H1 (cell line): ENCODE measurements around the gene SLC6A20. TPM values are rescaled to one million over a fixed set of nuclear protein-coding genes. Genes with fewer than 3 reads are reported as not detected.

ENCODE experiments used
- CHD1 ChIP-seq: IDR thresholded peaks from 2 replicates; pipeline ENCODE4 v1.6.1; 2012; ENCODE audit warnings: low read depth, low read length, improper control_type of control experiment
- MAFK ChIP-seq: IDR thresholded peaks from 2 replicates; pipeline ENCODE4 v1.6.1; 2012; ENCODE audit warnings: low read depth, mild to moderate bottlenecking, improper control_type of control experiment, low read length
- SIN3A ChIP-seq, 2 experiments: IDR thresholded peaks in 1 of 2; conservative IDR thresholded peaks in 1 of 2; 2 replicates each; pipeline ENCODE4 v1.6.1; 2011 to 2012; ENCODE audit warnings: low read length in 2 of 2, improper control_type of control experiment in 1 of 2, low read depth in 1 of 2, mild to moderate bottlenecking in 1 of 2
- polyA plus RNA-seq, 7 experiments: library from polyadenylated mRNA; depleted of rRNA in 3 of 7; stranded (reverse) in 5 of 7; unstranded in 2 of 7; fragments of >200 nt in 5 of 7; fragments of 200-250 nt in 2 of 7; gene quantifications; 1 replicate in 5 of 7; 2 replicates in 1 of 7; 4 replicates in 1 of 7; pipeline versions ENCODE4 v1.2.1 to v1.2.3, GENCODE V29; 2011 to 2013; ENCODE audit warnings: missing spikeins in 2 of 7, mixed read lengths in 2 of 7
- total RNA-seq: library from RNA; stranded (reverse); fragmentation: NEBNext Ultra II Directional; extraction: Animal tissue kit (Norgen Biotek cat#: 25700); gene quantifications from 2 replicates; pipeline ENCODE4 v1.2.1, GENCODE V29; 2021

Gene SLC6A20
- total and polyA plus RNA-seq, 2 of the 8 experiments (the other 6 are each of a cell fraction or from before 2014, with no cell fraction given), result 0.05 TPM; not detected in 1

DNA sequence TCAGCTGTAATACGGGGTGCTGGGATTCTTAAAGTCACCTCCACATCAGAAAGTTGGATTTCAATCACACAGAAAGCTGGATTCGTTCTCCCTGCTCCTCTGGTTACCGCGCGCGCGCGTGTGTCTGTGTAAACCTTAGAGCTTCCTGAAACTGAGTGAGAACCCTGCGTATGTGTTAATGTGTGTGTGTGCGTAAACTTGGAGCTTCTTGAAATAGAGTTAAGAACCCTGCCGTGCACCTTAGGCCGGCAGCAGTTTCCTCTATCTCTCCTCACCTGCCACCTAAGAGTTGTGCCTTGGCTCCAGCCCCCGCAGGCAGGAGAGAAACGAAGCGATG, 45.1 kb upstream of the SLC6A20 start (continued):
- no peak for TF ChIP-seq SIN3A (conservative IDR thresholded peaks at IDR 0.05 in 1 of 2, IDR thresholded peaks at IDR 0.05 in 1 of 2; ENCODE audit: low read depth in 1 of 2, low read length in 2 of 2)
- no peak for TF ChIP-seq MAFK
- TF ChIP-seq CHD1, result no peak
